Measurements from ENCODE around the gene POLR3A.

POLR3A gene

DNA sequence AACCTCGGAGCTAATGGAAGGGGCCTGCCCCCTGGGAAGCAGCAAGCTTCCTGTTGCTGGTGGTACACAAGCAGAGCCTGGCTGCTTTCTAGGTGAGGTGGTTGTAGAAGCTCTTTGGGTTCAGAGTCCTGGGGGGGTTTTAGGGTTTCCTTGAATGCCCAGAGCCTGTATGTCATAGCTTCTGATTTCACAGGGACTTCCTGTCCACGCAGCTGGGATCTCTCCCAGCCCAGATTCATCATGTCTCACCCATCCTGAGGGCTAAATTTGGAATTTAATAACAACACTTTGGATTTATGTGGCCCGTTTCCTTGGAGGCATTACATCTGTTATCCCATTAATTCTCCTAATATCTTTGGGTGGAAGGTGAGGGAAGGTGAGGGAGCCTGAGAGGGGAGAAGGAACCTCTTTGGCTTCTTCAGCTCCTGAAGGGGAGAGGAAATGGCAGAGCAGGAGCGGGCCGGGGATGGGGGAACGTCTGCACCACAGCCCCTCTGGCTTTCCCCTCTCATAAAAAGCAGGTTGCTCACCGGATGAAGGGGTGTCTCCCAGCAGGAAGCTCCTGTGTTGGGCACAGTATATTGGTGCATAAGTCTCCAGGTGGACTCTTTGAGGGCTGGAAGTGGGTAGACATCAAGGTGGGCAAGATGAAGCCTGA lies 24.0 kb upstream of the POLR3A start:
- Histone ChIP-seq H4K20me1 (ENCODE audit: insufficient read depth, low read length) (no peaks in the 10 kb centered on the region), H3K79me2 (ENCODE audit: low read length) (no peaks in the 10 kb centered on the region), H3K9me3 (ENCODE audit: insufficient read depth, low read length) (no peaks in the 10 kb centered on the region), H3K4me3 (ENCODE audit: low read length) (no peak overlapping the region), H3K4me1 (ENCODE audit: low read length) (peaks cover 8% of the 10 kb centered on the region; the same call in 1 of the 2 replicates), H3K36me3 (replicated peaks; ENCODE audit: low read depth, low read length) (no peaks in the 10 kb centered on the region), H3K27me3 (ENCODE audit: low read depth, low read length) (no peaks in the 10 kb centered on the region), H3K27ac (ENCODE audit: low read length) (no peak overlapping the region), H3K4me2 (ENCODE audit: low read length) (no peak overlapping the region), H3K9ac (ENCODE audit: low read length) (no peak overlapping the region), H2AFZ (ENCODE audit: low read depth, low read length) (no peak overlapping the region)
- no peak for TF ChIP-seq EZH2phosphoT487 (IDR thresholded peaks at IDR 0.05; ENCODE audit: low read depth)
- TF ChIP-seq, protein P1, sequence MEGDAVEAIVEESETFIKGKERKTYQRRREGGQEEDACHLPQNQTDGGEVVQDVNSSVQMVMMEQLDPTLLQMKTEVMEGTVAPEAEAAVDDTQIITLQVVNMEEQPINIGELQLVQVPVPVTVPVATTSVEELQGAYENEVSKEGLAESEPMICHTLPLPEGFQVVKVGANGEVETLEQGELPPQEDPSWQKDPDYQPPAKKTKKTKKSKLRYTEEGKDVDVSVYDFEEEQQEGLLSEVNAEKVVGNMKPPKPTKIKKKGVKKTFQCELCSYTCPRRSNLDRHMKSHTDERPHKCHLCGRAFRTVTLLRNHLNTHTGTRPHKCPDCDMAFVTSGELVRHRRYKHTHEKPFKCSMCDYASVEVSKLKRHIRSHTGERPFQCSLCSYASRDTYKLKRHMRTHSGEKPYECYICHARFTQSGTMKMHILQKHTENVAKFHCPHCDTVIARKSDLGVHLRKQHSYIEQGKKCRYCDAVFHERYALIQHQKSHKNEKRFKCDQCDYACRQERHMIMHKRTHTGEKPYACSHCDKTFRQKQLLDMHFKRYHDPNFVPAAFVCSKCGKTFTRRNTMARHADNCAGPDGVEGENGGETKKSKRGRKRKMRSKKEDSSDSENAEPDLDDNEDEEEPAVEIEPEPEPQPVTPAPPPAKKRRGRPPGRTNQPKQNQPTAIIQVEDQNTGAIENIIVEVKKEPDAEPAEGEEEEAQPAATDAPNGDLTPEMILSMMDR (IDR thresholded peaks at IDR 0.05; ENCODE audit: low read depth, low read length), result no peak

- H3K79me2 ChIP-seq (ENCODE audit: low read length), result no peaks in the 10 kb centered on the region
Measured at GRCh38 chr10:78049851-78050250, 20.5 kb upstream of the POLR3A start.

GRCh38 chr10:78047314-78047891 lies 18.1 kb upstream of the POLR3A start:
- Histone ChIP-seq H2AFZ (ENCODE audit: low read depth, low read length) (no peak overlapping the region), H3K9me3 (ENCODE audit: insufficient read depth, low read length) (no peaks in the 10 kb centered on the region), H3K27ac (ENCODE audit: low read length) (no peak overlapping the region), H3K4me1 (ENCODE audit: low read length) (peaks cover 37% of the 10 kb centered on the region), H3K4me3 (ENCODE audit: low read length) (no peak overlapping the region), H3K4me2 (ENCODE audit: low read length) (peak overlapping the region; percentile 20; the same call in 1 of the 2 replicates), H3K79me2 (ENCODE audit: low read length) (no peaks in the 10 kb centered on the region), H3K9ac (ENCODE audit: low read length) (no peak overlapping the region), H4K20me1 (ENCODE audit: insufficient read depth, low read length) (peaks cover 11% of the 10 kb centered on the region), H3K36me3 (replicated peaks; ENCODE audit: low read depth, low read length) (peaks cover under 1% of the 10 kb centered on the region), H3K27me3 (ENCODE audit: low read depth, low read length) (no peaks in the 10 kb centered on the region)
- TF ChIP-seq EZH2phosphoT487 (IDR thresholded peaks at IDR 0.05; ENCODE audit: low read depth), result no peak
- TF ChIP-seq, protein P1 (IDR thresholded peaks at IDR 0.05; ENCODE audit: low read depth, low read length), result peak; percentile 74

More at GRCh38 chr10:78049851-78050250, 20.5 kb upstream of the POLR3A start:
- TF ChIP-seq, protein P1 (IDR thresholded peaks at IDR 0.05; ENCODE audit: low read depth, low read length), result no peak
- TF ChIP-seq EZH2phosphoT487 (IDR thresholded peaks at IDR 0.05; ENCODE audit: low read depth), result no peak
- no peaks in the 10 kb centered on the region for H3K9me3 ChIP-seq (ENCODE audit: insufficient read depth, low read length)
- H2AFZ ChIP-seq (ENCODE audit: low read depth, low read length), result no peak overlapping the region
- no peaks in the 10 kb centered on the region for H4K20me1 ChIP-seq (ENCODE audit: insufficient read depth, low read length)
- no peak overlapping the region for H3K9ac ChIP-seq (ENCODE audit: low read length)
- no peaks in the 10 kb centered on the region for H3K27me3 ChIP-seq (ENCODE audit: low read depth, low read length)
- H3K4me2 ChIP-seq (ENCODE audit: low read length), result no peak overlapping the region
- no peak overlapping the region for H3K4me3 ChIP-seq (ENCODE audit: low read length)
- H3K36me3 ChIP-seq (replicated peaks; ENCODE audit: low read depth, low read length), result no peaks in the 10 kb centered on the region
- H3K27ac ChIP-seq (ENCODE audit: low read length), result no peak overlapping the region
- peaks cover 25% of the 10 kb centered on the region for H3K4me1 ChIP-seq (ENCODE audit: low read length)

GRCh38 chr10:78046711-78047269 lies 17.5 kb upstream of the POLR3A start:
- H3K9ac ChIP-seq (ENCODE audit: low read length), result no peak overlapping the region
- H3K4me1 ChIP-seq (ENCODE audit: low read length), result peaks cover 37% of the 10 kb centered on the region
- no peaks in the 10 kb centered on the region for H3K79me2 ChIP-seq (ENCODE audit: low read length)
- H3K9me3 ChIP-seq (ENCODE audit: insufficient read depth, low read length), result no peaks in the 10 kb centered on the region
- H3K27me3 ChIP-seq (ENCODE audit: low read depth, low read length), result no peaks in the 10 kb centered on the region
- peaks cover 17% of the 10 kb centered on the region for H4K20me1 ChIP-seq (ENCODE audit: insufficient read depth, low read length)
- no peak overlapping the region for H3K4me3 ChIP-seq (ENCODE audit: low read length)
- no peak overlapping the region for H3K4me2 ChIP-seq (ENCODE audit: low read length)
- H3K36me3 ChIP-seq (replicated peaks; ENCODE audit: low read depth, low read length), result peaks cover 4% of the 10 kb centered on the region
- H3K27ac ChIP-seq (ENCODE audit: low read length), result no peak overlapping the region
- no peak overlapping the region for H2AFZ ChIP-seq (ENCODE audit: low read depth, low read length)
- no peak for TF ChIP-seq EZH2phosphoT487 (IDR thresholded peaks at IDR 0.05; ENCODE audit: low read depth)
- TF ChIP-seq, protein P1 (IDR thresholded peaks at IDR 0.05; ENCODE audit: low read depth, low read length), result no peak

Data from OCI-LY3 (cell line).